Colonic mucosa (tissue), 4 donors: ENCODE results near the gene SANBR. TPM values are rescaled to one million over a fixed set of nuclear protein-coding genes. Genes with fewer than 3 reads are reported as not detected.

Experiments
- DNase-seq: peaks from one replicate; pipeline ENCODE4 v3.0.0-alpha.2; 2020
- H3K27ac ChIP-seq: fragments of 200-600 bp; one replicate; pipeline ENCODE4 v1.8.0; 2021
- H3K27me3 ChIP-seq: fragments of 200-600 bp; one replicate; pipeline ENCODE4 v1.8.0; 2021
- H3K36me3 ChIP-seq: fragments of 200-600 bp; one replicate; pipeline ENCODE4 v1.8.0; 2021
- H3K4me1 ChIP-seq: fragments of 200-600 bp; one replicate; pipeline ENCODE4 v1.8.0; 2021; ENCODE audit warnings: mild to moderate bottlenecking
- H3K4me3 ChIP-seq: fragments of 200-600 bp; one replicate; pipeline ENCODE4 v1.8.0; 2021
- H3K9ac ChIP-seq, 2 donors: one replicate each; pipeline ENCODE4 v1.7.0; 2013; ENCODE audit warnings: control low read depth in 2 of 2, low read depth in 2 of 2, low read length in 2 of 2
- H3K9me3 ChIP-seq: fragments of 200-600 bp; one replicate; pipeline ENCODE4 v1.8.0; 2021
- CTCF ChIP-seq: fragments of 200-600 bp; IDR thresholded peaks from one replicate; pipeline ENCODE4 v1.8.0; 2022; ENCODE audit warnings: antibody characterized with exemption, mild to moderate bottlenecking
- intact Hi-C: fragments of 100-400 bp; cut with DNase I; formaldehyde crosslinking; loops from one replicate; pipeline ENCODE4 v1.14.1; 2022
- total RNA-seq, 2 donors: library from RNA; stranded (reverse); fragmentation: NEBNext Ultra II Directional in 1 of 2; extraction: Animal tissue kit (Norgen Biotek cat#: 25700) in 1 of 2; gene quantifications; one replicate each; pipeline ENCODE4 v1.2.1, GENCODE V29; 2021
- donor health status: healthy.
- donor health status: DM: no; HTN: no; CAD: no.
- donor health status: DM: no; HTN: no; CAD: no.

The SANBR gene
- total RNA-seq, 2 donors from 2014 or later = 11.1 to 12.9 TPM

DNA sequence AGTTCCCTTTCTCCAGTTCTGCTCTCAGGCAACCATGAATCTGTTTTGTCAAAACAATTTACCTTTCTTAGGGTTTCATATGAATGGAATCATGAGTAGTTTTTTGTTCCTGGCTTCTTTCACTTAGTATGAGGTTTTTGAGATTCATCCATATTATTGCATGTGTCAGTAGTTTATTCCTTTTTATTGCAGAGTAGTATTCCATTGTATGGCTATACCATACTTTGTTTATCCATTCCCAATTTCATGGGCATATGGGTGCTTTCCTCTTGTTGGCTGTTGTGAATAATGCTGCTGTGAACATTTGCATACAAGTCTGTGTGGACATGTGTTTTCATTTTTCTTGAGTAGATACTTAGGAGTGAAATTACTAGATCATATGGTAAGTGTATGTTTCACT lies 46.0 kb downstream of the SANBR start:
- Histone ChIP-seq H3K4me1 (no peaks in the 10 kb centered on the region), H3K27ac (no peak overlapping the region), H3K9me3 (no peaks in the 10 kb centered on the region), H3K27me3 (no peaks in the 10 kb centered on the region), H3K36me3 (no peaks in the 10 kb centered on the region), H3K4me3 (no peak overlapping the region), H3K9ac (no peak overlapping the region)
- intact Hi-C loops = no loop called here
- TF ChIP-seq CTCF = no peak
- no peak for DNase-seq

GRCh38 chr2:61114147-61114546 lies 48.5 kb downstream of the SANBR start:
- H3K36me3 ChIP-seq = no peaks in the 10 kb centered on the region
- intact Hi-C loops = no loop called here
- H3K4me1 ChIP-seq = no peaks in the 10 kb centered on the region

More at GRCh38 chr2:61114147-61114546, 48.5 kb downstream of the SANBR start:
- TF ChIP-seq CTCF = no peak
- DNase-seq = no peak
- H3K9me3 ChIP-seq = no peaks in the 10 kb centered on the region
- H3K27ac ChIP-seq = no peak overlapping the region
- H3K4me3 ChIP-seq = no peak overlapping the region
- no peaks in the 10 kb centered on the region for H3K27me3 ChIP-seq
- no peak overlapping the region for H3K9ac ChIP-seq

Other genes with a start within 250 kb of the SANBR start
- gene REL, start 184.3 kb upstream of the SANBR start, total RNA-seq = 10 to 100 TPM; 11.1 to 31.5 TPM
- 10 to 100 TPM; 31.7 to 44.1 TPM for gene PEX13, start 48.2 kb upstream of the SANBR start, total RNA-seq
- gene PUS10, start 47.6 kb upstream of the SANBR start, total RNA-seq = 1 to 10 TPM; 6.7 to 6.9 TPM
- 1 to 10 TPM in 1 of 2 donors, under 1 TPM in 1; 0.72 to 2.9 TPM for gene C2orf74, start 96.3 kb downstream of the SANBR start, total RNA-seq